ENCODE results near the gene PICALM. TPM values are rescaled to one million over a fixed set of nuclear protein-coding genes. Genes with fewer than 3 reads are reported as not detected.

Gene PICALM
- total and polyA plus RNA-seq, 2 of the 13 experiments (the other 11 are each of a cell fraction or from before 2014, with no cell fraction given): 97.6 to 154 TPM

GRCh38 chr11:86067009-86067850 is 1.7 kb downstream of the PICALM start (continued):
- no peak for TF ChIP-seq ZNF781 (CRISPR knock-in tag; IDR thresholded peaks at IDR 0.05; ENCODE audit: borderline replicate concordance, not compliant biosample characterization)
- TF ChIP-seq TOPORS (CRISPR knock-in tag; IDR thresholded peaks at IDR 0.05): no peak
- no peak for TF ChIP-seq MAFG (CRISPR knock-in tag; IDR thresholded peaks at IDR 0.05)
- TF ChIP-seq LCORL (IDR thresholded peaks at IDR 0.05): no peak
- no peak for TF ChIP-seq LCORL (CRISPR knock-in tag; IDR thresholded peaks at IDR 0.05)
- no peak for TF ChIP-seq ATF4 (CRISPR knock-in tag; IDR thresholded peaks at IDR 0.05)
- no peak for TF ChIP-seq CENPX (CRISPR knock-in tag; IDR thresholded peaks at IDR 0.05)
- TF ChIP-seq GLI4 (CRISPR knock-in tag; IDR thresholded peaks at IDR 0.05; ENCODE audit: borderline replicate concordance): no peak
- no peak for TF ChIP-seq BORCS8-MEF2B (CRISPR knock-in tag; IDR thresholded peaks at IDR 0.05)
- no peak for TF ChIP-seq CBFB (CRISPR knock-in tag; IDR thresholded peaks at IDR 0.05)
- TF ChIP-seq ZNF580 (CRISPR knock-in tag; IDR thresholded peaks at IDR 0.05; ENCODE audit: borderline replicate concordance, low read depth): no peak
- TF ChIP-seq ZNF549 (CRISPR knock-in tag; IDR thresholded peaks at IDR 0.05): no peak
- TF ChIP-seq, protein P1, sequence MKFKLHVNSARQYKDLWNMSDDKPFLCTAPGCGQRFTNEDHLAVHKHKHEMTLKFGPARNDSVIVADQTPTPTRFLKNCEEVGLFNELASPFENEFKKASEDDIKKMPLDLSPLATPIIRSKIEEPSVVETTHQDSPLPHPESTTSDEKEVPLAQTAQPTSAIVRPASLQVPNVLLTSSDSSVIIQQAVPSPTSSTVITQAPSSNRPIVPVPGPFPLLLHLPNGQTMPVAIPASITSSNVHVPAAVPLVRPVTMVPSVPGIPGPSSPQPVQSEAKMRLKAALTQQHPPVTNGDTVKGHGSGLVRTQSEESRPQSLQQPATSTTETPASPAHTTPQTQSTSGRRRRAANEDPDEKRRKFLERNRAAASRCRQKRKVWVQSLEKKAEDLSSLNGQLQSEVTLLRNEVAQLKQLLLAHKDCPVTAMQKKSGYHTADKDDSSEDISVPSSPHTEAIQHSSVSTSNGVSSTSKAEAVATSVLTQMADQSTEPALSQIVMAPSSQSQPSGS (CRISPR knock-in tag; IDR thresholded peaks at IDR 0.05): 0 out of 2 replicates have a peak, but pooled peaks have one; percentile 45
- TF ChIP-seq, protein P2, sequence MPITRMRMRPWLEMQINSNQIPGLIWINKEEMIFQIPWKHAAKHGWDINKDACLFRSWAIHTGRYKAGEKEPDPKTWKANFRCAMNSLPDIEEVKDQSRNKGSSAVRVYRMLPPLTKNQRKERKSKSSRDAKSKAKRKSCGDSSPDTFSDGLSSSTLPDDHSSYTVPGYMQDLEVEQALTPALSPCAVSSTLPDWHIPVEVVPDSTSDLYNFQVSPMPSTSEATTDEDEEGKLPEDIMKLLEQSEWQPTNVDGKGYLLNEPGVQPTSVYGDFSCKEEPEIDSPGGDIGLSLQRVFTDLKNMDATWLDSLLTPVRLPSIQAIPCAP (CRISPR knock-in tag; IDR thresholded peaks at IDR 0.05; ENCODE audit: low read depth): no peak
- TF ChIP-seq, protein P3, sequence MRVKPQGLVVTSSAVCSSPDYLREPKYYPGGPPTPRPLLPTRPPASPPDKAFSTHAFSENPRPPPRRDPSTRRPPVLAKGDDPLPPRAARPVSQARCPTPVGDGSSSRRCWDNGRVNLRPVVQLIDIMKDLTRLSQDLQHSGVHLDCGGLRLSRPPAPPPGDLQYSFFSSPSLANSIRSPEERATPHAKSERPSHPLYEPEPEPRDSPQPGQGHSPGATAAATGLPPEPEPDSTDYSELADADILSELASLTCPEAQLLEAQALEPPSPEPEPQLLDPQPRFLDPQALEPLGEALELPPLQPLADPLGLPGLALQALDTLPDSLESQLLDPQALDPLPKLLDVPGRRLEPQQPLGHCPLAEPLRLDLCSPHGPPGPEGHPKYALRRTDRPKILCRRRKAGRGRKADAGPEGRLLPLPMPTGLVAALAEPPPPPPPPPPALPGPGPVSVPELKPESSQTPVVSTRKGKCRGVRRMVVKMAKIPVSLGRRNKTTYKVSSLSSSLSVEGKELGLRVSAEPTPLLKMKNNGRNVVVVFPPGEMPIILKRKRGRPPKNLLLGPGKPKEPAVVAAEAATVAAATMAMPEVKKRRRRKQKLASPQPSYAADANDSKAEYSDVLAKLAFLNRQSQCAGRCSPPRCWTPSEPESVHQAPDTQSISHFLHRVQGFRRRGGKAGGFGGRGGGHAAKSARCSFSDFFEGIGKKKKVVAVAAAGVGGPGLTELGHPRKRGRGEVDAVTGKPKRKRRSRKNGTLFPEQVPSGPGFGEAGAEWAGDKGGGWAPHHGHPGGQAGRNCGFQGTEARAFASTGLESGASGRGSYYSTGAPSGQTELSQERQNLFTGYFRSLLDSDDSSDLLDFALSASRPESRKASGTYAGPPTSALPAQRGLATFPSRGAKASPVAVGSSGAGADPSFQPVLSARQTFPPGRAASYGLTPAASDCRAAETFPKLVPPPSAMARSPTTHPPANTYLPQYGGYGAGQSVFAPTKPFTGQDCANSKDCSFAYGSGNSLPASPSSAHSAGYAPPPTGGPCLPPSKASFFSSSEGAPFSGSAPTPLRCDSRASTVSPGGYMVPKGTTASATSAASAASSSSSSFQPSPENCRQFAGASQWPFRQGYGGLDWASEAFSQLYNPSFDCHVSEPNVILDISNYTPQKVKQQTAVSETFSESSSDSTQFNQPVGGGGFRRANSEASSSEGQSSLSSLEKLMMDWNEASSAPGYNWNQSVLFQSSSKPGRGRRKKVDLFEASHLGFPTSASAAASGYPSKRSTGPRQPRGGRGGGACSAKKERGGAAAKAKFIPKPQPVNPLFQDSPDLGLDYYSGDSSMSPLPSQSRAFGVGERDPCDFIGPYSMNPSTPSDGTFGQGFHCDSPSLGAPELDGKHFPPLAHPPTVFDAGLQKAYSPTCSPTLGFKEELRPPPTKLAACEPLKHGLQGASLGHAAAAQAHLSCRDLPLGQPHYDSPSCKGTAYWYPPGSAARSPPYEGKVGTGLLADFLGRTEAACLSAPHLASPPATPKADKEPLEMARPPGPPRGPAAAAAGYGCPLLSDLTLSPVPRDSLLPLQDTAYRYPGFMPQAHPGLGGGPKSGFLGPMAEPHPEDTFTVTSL (CRISPR knock-in tag; IDR thresholded peaks at IDR 0.05; ENCODE audit: borderline replicate concordance): peak; percentile 57; the same call in 1 of the 2 replicates
- no peak for TF ChIP-seq TCF12 (IDR thresholded peaks at IDR 0.05)
- no peak for TF ChIP-seq TCF12 (CRISPR knock-in tag; IDR thresholded peaks at IDR 0.05)
- TF ChIP-seq SOX6 (IDR thresholded peaks at IDR 0.05): no peak
- peak; percentile 57; the same call in 1 of the 2 replicates for TF ChIP-seq SOX6 (CRISPR knock-in tag; IDR thresholded peaks at IDR 0.05)
- TF ChIP-seq ZNF44 (CRISPR knock-in tag; IDR thresholded peaks at IDR 0.05): no peak
- no peak for TF ChIP-seq CCAR2 (optimal IDR thresholded peaks at IDR 0.05; ENCODE audit: low read depth, low read length)
